Activated naive CD4-positive, alpha-beta T cell treated with anti-CD3 and anti-CD28 coated beads, Interleukin-2, amount 50 U/mL, for 24 hours (primary cell): ENCODE results near the gene CABP7.

Experiments used
- H3K27ac Mint-ChIP-seq: one replicate; pipeline ENCODE4 v1.8.0; 2021; ENCODE audit warnings: mild to moderate bottlenecking, mixed read lengths
- H3K27me3 Mint-ChIP-seq: one replicate; pipeline ENCODE4 v1.8.0; 2021; ENCODE audit warnings: mixed read lengths
- H3K36me3 Mint-ChIP-seq: one replicate; pipeline ENCODE4 v1.8.0; 2021; ENCODE audit warnings: mixed read lengths
- H3K4me1 Mint-ChIP-seq: one replicate; pipeline ENCODE4 v1.8.0; 2021; ENCODE audit warnings: mixed read lengths
- H3K4me3 Mint-ChIP-seq: one replicate; pipeline ENCODE4 v1.8.0; 2021; ENCODE audit warnings: mild to moderate bottlenecking, mixed read lengths
- H3K9me3 Mint-ChIP-seq: one replicate; pipeline ENCODE4 v1.8.0; 2021; ENCODE audit warnings: mixed read lengths

The CABP7 gene

GRCh38 chr22:29697853-29698598, 21.8 kb upstream of the CABP7 start:
- Mint-ChIP-seq H3K4me3 (no peak overlapping the region), H3K9me3 (no peaks in the 10 kb centered on the region), H3K27me3 (no peaks in the 10 kb centered on the region), H3K27ac (no peak overlapping the region), H3K36me3 (no peaks in the 10 kb centered on the region), H3K4me1 (peaks cover 24% of the 10 kb centered on the region)

- Mint-ChIP-seq H3K9me3 (no peaks in the 10 kb centered on the region), H3K27ac (no peak overlapping the region)
Observed at GRCh38 chr22:29700206-29700899, 19.4 kb upstream of the CABP7 start.

GRCh38 chr22:29700900-29701154, 19.0 kb upstream of the CABP7 start:
- H3K4me3 Mint-ChIP-seq = no peak overlapping the region
- peak overlapping the region; percentile 8 for H3K27ac Mint-ChIP-seq
- no peaks in the 10 kb centered on the region for H3K9me3 Mint-ChIP-seq
- H3K36me3 Mint-ChIP-seq = no peaks in the 10 kb centered on the region
- no peaks in the 10 kb centered on the region for H3K27me3 Mint-ChIP-seq
- H3K4me1 Mint-ChIP-seq = peaks cover 25% of the 10 kb centered on the region

More at GRCh38 chr22:29700206-29700899, 19.4 kb upstream of the CABP7 start:
- H3K4me1 Mint-ChIP-seq = peaks cover 25% of the 10 kb centered on the region
- no peak overlapping the region for H3K4me3 Mint-ChIP-seq
- no peaks in the 10 kb centered on the region for H3K27me3 Mint-ChIP-seq
- H3K36me3 Mint-ChIP-seq = no peaks in the 10 kb centered on the region

GRCh38 chr22:29701155-29701999, 18.4 kb upstream of the CABP7 start:
- no peaks in the 10 kb centered on the region for H3K9me3 Mint-ChIP-seq
- H3K36me3 Mint-ChIP-seq = no peaks in the 10 kb centered on the region
- no peak overlapping the region for H3K4me3 Mint-ChIP-seq
- H3K4me1 Mint-ChIP-seq = peaks cover 25% of the 10 kb centered on the region
- H3K27me3 Mint-ChIP-seq = no peaks in the 10 kb centered on the region
- H3K27ac Mint-ChIP-seq = peak overlapping the region; percentile 32

GRCh38 chr22:29702000-29702930, 17.5 kb upstream of the CABP7 start:
- Mint-ChIP-seq H3K4me3 (no peak overlapping the region), H3K36me3 (no peaks in the 10 kb centered on the region), H3K4me1 (peaks cover 25% of the 10 kb centered on the region), H3K9me3 (no peaks in the 10 kb centered on the region), H3K27me3 (no peaks in the 10 kb centered on the region), H3K27ac (no peak overlapping the region)

GRCh38 chr22:29702931-29703501, 16.8 kb upstream of the CABP7 start:
- no peaks in the 10 kb centered on the region for H3K27me3 Mint-ChIP-seq
- no peak overlapping the region for H3K27ac Mint-ChIP-seq
- no peak overlapping the region for H3K4me3 Mint-ChIP-seq
- H3K9me3 Mint-ChIP-seq = no peaks in the 10 kb centered on the region
- H3K4me1 Mint-ChIP-seq = peaks cover 25% of the 10 kb centered on the region
- no peaks in the 10 kb centered on the region for H3K36me3 Mint-ChIP-seq

- Mint-ChIP-seq H3K27ac (no peak overlapping the region), H3K36me3 (no peaks in the 10 kb centered on the region), H3K4me1 (peaks cover 25% of the 10 kb centered on the region), H3K4me3 (no peak overlapping the region), H3K27me3 (no peaks in the 10 kb centered on the region), H3K9me3 (no peaks in the 10 kb centered on the region)
Observed at GRCh38 chr22:29703569-29704195, 16.1 kb upstream of the CABP7 start.

- Mint-ChIP-seq H3K36me3 (no peaks in the 10 kb centered on the region), H3K27ac (no peak overlapping the region), H3K4me1 (peaks cover 25% of the 10 kb centered on the region), H3K27me3 (no peaks in the 10 kb centered on the region), H3K9me3 (no peaks in the 10 kb centered on the region), H3K4me3 (no peak overlapping the region)
Observed at GRCh38 chr22:29704528-29705285, 15.1 kb upstream of the CABP7 start.

- H3K27me3 Mint-ChIP-seq = no peaks in the 10 kb centered on the region
- H3K4me1 Mint-ChIP-seq = peaks cover 20% of the 10 kb centered on the region
- no peaks in the 10 kb centered on the region for H3K36me3 Mint-ChIP-seq
- no peaks in the 10 kb centered on the region for H3K9me3 Mint-ChIP-seq
- no peak overlapping the region for H3K4me3 Mint-ChIP-seq
- no peak overlapping the region for H3K27ac Mint-ChIP-seq
Observed at GRCh38 chr22:29705651-29706050, 14.2 kb upstream of the CABP7 start.

- no peaks in the 10 kb centered on the region for H3K36me3 Mint-ChIP-seq
- H3K27me3 Mint-ChIP-seq = no peaks in the 10 kb centered on the region
- no peaks in the 10 kb centered on the region for H3K9me3 Mint-ChIP-seq
- H3K27ac Mint-ChIP-seq = no peak overlapping the region
- H3K4me3 Mint-ChIP-seq = no peak overlapping the region
- peaks cover 12% of the 10 kb centered on the region for H3K4me1 Mint-ChIP-seq
Observed at GRCh38 chr22:29706486-29706885, 13.3 kb upstream of the CABP7 start.

GRCh38 chr22:29707010-29707409, 12.8 kb upstream of the CABP7 start:
- H3K36me3 Mint-ChIP-seq = no peaks in the 10 kb centered on the region
- no peaks in the 10 kb centered on the region for H3K9me3 Mint-ChIP-seq
- no peaks in the 10 kb centered on the region for H3K27me3 Mint-ChIP-seq
- no peak overlapping the region for H3K4me3 Mint-ChIP-seq
- peaks cover 7% of the 10 kb centered on the region for H3K4me1 Mint-ChIP-seq
- H3K27ac Mint-ChIP-seq = no peak overlapping the region

- Mint-ChIP-seq H3K27ac (no peak overlapping the region), H3K36me3 (no peaks in the 10 kb centered on the region), H3K27me3 (no peaks in the 10 kb centered on the region), H3K4me3 (no peak overlapping the region), H3K9me3 (no peaks in the 10 kb centered on the region), H3K4me1 (peaks cover 4% of the 10 kb centered on the region)
Observed at GRCh38 chr22:29707471-29707870, 12.3 kb upstream of the CABP7 start.

GRCh38 chr22:29710193-29710592, 9.6 kb upstream of the CABP7 start:
- no peak overlapping the region for H3K27ac Mint-ChIP-seq
- H3K36me3 Mint-ChIP-seq = no peaks in the 10 kb centered on the region
- H3K4me1 Mint-ChIP-seq = no peaks in the 10 kb centered on the region
- no peaks in the 10 kb centered on the region for H3K9me3 Mint-ChIP-seq
- H3K4me3 Mint-ChIP-seq = no peak overlapping the region
- H3K27me3 Mint-ChIP-seq = no peaks in the 10 kb centered on the region
